Endothelial cell of umbilical vein (primary cell): ENCODE results near the gene ETFA.

Experiments used
- EZH2 ChIP-seq: IDR thresholded peaks from 2 replicates; pipeline ENCODE4 v1.6.1; 2012; ENCODE audit warnings: borderline replicate concordance, low read depth, mild to moderate bottlenecking, moderate library complexity, low read length, inconsistent platforms; ENCODE audit not compliant: severe bottlenecking
- TF ChIP-seq, protein P1 (sequence below), 2 donors: IDR thresholded peaks; 1 replicate in 1 of 2; 2 replicates in 1 of 2; pipeline ENCODE4 v1.5.1; 2011; ENCODE audit warnings: low read length in 2 of 2, mild to moderate bottlenecking in 2 of 2, moderate library complexity in 2 of 2, control low read depth in 1 of 2, inconsistent platforms in 1 of 2, low read depth in 1 of 2; ENCODE audit not compliant: insufficient read depth in 1 of 2; ENCODE audit errors: extremely low read depth in 1 of 2

- TF ChIP-seq, protein P1, sequence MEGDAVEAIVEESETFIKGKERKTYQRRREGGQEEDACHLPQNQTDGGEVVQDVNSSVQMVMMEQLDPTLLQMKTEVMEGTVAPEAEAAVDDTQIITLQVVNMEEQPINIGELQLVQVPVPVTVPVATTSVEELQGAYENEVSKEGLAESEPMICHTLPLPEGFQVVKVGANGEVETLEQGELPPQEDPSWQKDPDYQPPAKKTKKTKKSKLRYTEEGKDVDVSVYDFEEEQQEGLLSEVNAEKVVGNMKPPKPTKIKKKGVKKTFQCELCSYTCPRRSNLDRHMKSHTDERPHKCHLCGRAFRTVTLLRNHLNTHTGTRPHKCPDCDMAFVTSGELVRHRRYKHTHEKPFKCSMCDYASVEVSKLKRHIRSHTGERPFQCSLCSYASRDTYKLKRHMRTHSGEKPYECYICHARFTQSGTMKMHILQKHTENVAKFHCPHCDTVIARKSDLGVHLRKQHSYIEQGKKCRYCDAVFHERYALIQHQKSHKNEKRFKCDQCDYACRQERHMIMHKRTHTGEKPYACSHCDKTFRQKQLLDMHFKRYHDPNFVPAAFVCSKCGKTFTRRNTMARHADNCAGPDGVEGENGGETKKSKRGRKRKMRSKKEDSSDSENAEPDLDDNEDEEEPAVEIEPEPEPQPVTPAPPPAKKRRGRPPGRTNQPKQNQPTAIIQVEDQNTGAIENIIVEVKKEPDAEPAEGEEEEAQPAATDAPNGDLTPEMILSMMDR (IDR thresholded peaks at IDR 0.05; ENCODE audit: extremely low read depth in 1 of 2, insufficient read depth in 1 of 2, low read depth in 1 of 2, low read length in 2 of 2) = no peak
- no peak for TF ChIP-seq EZH2
Observed at GRCh38 chr15:76191539-76192244, 119.6 kb downstream of the ETFA start.
